D721Med (cell line): ENCODE measurements around the gene HSP90B1.

Experiments
- DNase-seq: peaks from one replicate; pipeline ENCODE4 v3.0.0; 2011; ENCODE audit warnings: low spot score; ENCODE audit not compliant: insufficient read length
- FAIRE-seq: peaks from 2 replicates; lab custom pipeline; 2011; peaks lifted over from hg19 to GRCh38; lab: Jason Lieb, UNC
- TF ChIP-seq, protein P1 (sequence below): IDR thresholded peaks from 2 replicates; pipeline ENCODE4 v1.5.1; 2012; ENCODE audit warnings: mild to moderate bottlenecking, control low read depth; ENCODE audit not compliant: insufficient read depth; ENCODE audit errors: missing control alignments

The HSP90B1 gene

DNA sequence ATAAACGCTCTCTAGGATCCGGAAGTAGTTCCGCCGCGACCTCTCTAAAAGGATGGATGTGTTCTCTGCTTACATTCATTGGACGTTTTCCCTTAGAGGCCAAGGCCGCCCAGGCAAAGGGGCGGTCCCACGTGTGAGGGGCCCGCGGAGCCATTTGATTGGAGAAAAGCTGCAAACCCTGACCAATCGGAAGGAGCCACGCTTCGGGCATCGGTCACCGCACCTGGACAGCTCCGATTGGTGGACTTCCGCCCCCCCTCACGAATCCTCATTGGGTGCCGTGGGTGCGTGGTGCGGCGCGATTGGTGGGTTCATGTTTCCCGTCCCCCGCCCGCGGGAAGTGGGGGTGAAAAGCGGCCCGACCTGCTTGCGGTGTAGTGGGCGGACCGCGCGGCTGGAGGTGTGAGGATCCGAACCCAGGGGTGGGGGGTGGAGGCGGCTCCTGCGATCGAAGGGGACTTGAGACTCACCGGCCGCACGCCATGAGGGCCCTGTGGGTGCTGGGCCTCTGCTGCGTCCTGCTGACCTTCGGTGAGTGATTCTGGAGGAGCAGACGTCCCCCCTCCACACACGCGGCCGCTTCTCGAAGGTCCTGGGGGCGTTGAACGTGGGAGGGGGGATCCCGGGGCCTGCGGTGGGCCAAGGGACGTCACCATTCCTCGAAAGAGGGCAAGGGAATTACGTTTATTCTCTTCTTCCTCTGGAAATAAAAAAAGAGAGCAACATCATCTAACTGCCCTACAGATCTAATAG lies at the start of gene HSP90B1:
TSS of gene HSP90B1 (plus strand) at position 377 of the 753 bp plus-strand sequence. CDS start at position 483, 106 bp downstream.
- TF ChIP-seq, protein P1, sequence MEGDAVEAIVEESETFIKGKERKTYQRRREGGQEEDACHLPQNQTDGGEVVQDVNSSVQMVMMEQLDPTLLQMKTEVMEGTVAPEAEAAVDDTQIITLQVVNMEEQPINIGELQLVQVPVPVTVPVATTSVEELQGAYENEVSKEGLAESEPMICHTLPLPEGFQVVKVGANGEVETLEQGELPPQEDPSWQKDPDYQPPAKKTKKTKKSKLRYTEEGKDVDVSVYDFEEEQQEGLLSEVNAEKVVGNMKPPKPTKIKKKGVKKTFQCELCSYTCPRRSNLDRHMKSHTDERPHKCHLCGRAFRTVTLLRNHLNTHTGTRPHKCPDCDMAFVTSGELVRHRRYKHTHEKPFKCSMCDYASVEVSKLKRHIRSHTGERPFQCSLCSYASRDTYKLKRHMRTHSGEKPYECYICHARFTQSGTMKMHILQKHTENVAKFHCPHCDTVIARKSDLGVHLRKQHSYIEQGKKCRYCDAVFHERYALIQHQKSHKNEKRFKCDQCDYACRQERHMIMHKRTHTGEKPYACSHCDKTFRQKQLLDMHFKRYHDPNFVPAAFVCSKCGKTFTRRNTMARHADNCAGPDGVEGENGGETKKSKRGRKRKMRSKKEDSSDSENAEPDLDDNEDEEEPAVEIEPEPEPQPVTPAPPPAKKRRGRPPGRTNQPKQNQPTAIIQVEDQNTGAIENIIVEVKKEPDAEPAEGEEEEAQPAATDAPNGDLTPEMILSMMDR, result no peak
- DNase-seq (peak; percentile 91), FAIRE-seq (no peak)

DNA sequence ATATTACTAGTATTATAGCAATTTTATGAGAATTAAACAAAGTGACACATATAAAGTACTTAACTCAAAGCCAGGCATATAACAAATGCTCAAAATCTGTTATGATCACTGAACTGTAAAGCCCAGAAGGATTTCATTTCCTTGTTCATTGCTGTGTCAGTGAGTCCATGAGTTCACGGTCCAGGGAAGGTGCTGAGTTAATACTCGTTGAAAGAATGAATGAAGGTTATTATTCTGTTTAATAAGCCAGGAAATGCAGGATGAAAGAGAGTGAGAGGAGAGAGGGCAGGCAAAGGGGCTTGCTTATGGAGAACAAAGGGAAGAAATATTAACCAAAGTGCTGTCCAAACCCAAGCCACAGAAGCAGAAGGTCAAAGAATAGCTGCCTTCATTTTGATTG lies 48.9 kb upstream of the HSP90B1 start:
- TF ChIP-seq, protein P1, result no peak
- FAIRE-seq (no peak), DNase-seq (no peak)

DNA sequence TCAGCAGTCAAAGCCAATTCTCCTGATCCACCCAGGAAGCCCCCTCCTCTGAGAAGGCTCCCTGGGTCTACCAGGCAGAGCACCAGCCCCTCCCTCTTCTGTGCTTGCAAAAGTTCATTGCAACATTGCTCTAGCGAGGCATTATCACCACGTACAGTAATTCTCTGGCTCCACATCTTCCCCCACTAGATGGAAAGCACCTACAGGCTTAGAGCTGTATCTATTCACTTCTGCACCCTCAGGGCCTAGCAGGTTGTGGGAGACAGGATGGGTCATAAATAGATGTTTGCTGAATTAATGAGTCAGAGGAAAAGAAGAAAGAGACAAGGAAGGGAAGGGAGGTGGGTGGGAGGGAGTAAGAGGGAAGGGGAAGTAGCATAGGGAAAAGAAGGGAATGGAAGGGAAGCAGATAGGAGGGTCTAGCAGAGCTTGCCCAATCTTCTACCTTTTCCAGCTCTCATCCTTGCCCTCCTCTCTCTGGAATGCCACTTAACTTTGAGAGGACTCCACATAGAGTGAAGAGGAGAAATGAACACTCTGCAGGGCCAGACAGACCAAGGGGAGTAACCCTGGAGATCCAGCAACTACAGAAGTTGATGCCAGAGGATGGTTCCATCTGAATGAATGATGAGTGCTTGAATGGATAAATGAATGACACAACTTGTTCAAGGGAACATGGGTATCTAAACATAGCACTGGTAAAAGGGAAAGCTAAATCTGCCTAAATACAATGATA lies 47.2 kb upstream of the HSP90B1 start:
- FAIRE-seq (no peak), DNase-seq (no peak)
- TF ChIP-seq, protein P1, result no peak

DNA sequence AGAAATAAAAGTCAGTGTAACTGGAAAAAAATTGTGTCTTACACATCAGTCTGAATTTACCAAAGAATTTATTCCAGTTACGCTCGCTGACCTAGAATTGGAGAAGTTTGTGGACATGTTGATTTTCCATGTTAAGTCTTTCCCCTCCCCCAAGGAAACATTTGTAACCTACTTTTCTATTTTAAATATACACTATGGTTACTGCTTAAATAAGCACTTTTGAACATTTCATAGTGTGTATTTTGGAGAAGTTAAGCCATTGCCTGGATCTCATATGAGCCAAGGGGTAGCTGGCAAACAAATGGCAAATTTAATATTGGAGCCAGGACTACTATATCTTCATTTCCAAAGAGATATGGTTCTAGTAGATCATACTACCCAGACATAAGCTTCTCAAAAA lies 46.3 kb upstream of the HSP90B1 start:
- TF ChIP-seq, protein P1, result no peak
- no peak for DNase-seq
- FAIRE-seq, result no peak

- DNase-seq (no peak), FAIRE-seq (no peak)
- TF ChIP-seq, protein P1, result peak; percentile 54
Measured at GRCh38 chr12:103884316-103884715, 45.9 kb upstream of the HSP90B1 start.

DNA sequence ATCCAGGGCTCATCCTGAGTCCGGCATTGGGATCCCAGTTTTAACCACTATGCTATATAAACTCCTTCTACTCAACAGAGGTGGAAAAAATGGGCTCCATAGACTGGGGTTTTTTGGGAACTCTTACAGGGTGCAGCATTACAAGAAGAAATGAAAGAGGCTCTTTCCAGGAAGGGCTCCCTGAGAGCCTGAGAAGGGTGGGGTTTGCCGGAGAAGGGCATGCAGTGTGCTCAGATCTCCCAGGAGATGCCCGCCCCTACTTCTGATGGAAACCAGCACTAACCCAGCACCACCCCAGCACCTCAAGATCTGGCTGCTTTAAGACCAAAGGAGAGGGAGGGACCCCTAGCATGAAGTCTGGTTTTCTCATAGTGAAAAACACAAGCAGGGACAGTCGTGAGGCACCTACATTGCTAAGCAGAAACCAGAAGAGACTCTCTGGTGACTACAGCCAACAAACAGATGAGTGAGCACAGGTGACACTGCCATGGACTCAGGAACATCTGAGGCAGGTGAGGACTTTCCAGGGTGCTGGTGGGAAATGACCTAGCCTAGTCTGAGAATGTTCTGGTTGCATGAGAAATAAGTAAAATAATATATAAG lies 43.9 kb upstream of the HSP90B1 start:
- no peak for FAIRE-seq
- DNase-seq, result no peak
- TF ChIP-seq, protein P1, result no peak
